Tibial nerve (tissue), 3 donors: ENCODE results near the gene GEMIN8.

Experiments used
- POLR2A ChIP-seq, 2 donors: fragments of 450-650 bp; IDR thresholded peaks; one replicate each; pipeline ENCODE4 v1.6.1; 2017; ENCODE audit warnings: antibody characterized with exemption in 2 of 2, mild to moderate bottlenecking in 2 of 2, moderate library complexity in 2 of 2
- TF ChIP-seq, protein P1 (sequence below), 5 experiments: fragments of 200-600 bp in 3 of 5; fragments of 450-650 bp in 2 of 5; sonication (generic) in 3 of 5; IDR thresholded peaks; one replicate each; pipeline ENCODE4 v1.5.1; 2016 to 2019; ENCODE audit warnings: antibody characterized with exemption in 5 of 5, mild to moderate bottlenecking in 3 of 5, moderate library complexity in 2 of 5

DNA sequence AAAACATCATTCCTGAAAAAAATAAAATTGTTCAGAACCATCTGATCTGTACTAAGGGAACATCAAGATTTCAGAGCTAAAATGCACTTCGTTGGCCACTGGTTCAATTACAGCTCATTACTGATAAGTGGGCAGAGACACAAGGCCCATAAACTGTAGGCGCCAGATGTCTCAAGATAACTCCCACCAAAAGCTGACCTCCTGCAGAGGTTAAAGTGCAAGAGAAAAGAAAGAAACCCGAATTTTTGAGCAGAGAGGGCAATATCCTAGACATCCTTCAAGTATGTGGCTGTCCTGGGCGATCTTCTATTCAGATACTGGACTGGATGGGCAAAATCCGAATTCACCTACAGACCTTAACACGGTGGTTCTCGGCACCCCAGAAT lies 660 bp downstream of the GEMIN8 start:
- TF ChIP-seq, protein P1, sequence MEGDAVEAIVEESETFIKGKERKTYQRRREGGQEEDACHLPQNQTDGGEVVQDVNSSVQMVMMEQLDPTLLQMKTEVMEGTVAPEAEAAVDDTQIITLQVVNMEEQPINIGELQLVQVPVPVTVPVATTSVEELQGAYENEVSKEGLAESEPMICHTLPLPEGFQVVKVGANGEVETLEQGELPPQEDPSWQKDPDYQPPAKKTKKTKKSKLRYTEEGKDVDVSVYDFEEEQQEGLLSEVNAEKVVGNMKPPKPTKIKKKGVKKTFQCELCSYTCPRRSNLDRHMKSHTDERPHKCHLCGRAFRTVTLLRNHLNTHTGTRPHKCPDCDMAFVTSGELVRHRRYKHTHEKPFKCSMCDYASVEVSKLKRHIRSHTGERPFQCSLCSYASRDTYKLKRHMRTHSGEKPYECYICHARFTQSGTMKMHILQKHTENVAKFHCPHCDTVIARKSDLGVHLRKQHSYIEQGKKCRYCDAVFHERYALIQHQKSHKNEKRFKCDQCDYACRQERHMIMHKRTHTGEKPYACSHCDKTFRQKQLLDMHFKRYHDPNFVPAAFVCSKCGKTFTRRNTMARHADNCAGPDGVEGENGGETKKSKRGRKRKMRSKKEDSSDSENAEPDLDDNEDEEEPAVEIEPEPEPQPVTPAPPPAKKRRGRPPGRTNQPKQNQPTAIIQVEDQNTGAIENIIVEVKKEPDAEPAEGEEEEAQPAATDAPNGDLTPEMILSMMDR (IDR thresholded peaks at IDR 0.05): no peak
- no peak for TF ChIP-seq POLR2A (IDR thresholded peaks at IDR 0.05)
